AG10803 (cell line): ENCODE results near the gene UST.
A peak's percentile ranks its signal among the peaks of the same experiment; 100 is the strongest.

Experiments
- DNase-seq: peaks from one replicate; pipeline ENCODE4 v3.0.0; 2010; ENCODE audit warnings: low read depth
- H3K4me3 ChIP-seq: 2 replicates; pipeline ENCODE4 v1.5.1; 2011; ENCODE audit warnings: mild to moderate bottlenecking, low read length, control low read depth
- TF ChIP-seq, protein P1 (sequence below): conservative IDR thresholded peaks from 2 replicates; pipeline ENCODE4 v1.5.1; 2011; ENCODE audit warnings: mild to moderate bottlenecking, low read length, control low read depth, inconsistent platforms

Gene UST

DNA sequence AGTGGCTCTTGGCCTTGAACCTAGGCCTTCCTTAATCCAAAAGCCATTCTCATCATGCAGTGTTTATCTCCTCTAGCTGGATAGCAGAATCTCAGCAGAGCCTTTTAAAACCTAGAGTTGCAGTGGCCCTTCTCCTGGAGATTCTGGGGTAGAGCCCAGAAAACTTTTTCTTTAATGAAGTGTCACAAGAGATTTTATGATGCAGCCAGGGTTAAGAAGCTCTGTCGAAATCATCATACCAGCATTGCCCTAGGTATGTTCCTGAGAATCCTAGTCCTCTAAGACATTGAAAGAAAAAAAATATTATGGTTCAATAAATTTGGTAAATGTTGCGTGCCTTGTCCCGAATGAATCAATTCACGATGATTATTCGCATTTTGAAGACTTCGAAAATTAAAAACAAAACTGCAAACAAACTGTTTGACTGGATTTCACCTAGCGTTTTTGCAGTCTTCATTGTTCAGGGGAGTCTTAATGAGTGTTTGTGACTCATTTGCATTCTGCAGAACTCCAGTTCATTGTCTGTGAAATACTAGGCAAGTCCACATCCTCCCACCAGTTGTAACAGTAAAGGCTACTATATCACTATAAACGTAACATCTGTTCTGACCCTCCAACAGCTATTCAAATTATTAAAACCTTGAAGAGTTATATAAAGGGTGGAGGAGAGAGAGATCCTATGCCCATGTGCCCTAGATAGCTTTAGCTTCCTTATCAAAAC is 198.6 kb downstream of the UST start:
- TF ChIP-seq, protein P1, sequence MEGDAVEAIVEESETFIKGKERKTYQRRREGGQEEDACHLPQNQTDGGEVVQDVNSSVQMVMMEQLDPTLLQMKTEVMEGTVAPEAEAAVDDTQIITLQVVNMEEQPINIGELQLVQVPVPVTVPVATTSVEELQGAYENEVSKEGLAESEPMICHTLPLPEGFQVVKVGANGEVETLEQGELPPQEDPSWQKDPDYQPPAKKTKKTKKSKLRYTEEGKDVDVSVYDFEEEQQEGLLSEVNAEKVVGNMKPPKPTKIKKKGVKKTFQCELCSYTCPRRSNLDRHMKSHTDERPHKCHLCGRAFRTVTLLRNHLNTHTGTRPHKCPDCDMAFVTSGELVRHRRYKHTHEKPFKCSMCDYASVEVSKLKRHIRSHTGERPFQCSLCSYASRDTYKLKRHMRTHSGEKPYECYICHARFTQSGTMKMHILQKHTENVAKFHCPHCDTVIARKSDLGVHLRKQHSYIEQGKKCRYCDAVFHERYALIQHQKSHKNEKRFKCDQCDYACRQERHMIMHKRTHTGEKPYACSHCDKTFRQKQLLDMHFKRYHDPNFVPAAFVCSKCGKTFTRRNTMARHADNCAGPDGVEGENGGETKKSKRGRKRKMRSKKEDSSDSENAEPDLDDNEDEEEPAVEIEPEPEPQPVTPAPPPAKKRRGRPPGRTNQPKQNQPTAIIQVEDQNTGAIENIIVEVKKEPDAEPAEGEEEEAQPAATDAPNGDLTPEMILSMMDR: no peak
- DNase-seq: peak; percentile 65
- no peak overlapping the region for H3K4me3 ChIP-seq

DNA sequence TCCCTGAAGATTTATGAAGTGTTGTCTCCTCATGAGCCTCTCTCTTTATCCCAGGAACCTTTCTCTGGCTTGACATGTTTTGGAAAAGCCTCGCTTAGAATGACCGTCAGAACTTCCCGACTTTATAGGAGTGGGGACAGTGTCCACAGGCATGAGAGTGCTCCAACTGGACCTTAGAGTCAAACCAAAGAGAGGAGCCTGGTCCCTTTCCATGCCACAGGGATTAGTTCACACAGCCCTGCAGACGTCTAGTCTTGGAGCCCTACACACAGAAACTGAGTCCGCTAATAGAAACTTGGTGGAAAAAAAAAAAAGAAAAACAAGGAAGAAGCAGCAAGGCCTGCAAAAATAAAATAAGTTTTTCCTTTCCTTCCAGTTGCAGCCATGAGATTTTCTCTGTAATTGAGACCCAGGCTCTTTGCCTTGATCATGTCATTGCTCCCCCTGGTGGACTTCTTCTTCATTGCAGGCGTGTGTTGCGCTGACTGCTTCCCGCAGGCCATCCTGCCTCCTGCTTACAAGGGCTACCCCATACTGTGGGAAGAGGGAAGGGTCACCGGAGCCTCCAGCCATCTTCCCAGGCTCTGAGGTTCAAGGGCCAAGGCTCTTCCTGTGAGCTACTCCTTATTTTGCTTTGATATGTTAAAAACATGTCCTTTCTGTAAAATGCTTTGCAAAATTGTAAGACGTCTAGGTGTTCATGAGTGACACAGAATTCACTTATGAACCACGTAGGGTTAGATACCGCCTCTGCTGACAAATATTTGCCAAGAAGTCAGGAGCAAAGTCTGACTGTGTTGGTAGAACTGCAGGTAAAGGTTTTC is 201.0 kb downstream of the UST start:
- TF ChIP-seq, protein P1: peak; percentile 96
- H3K4me3 ChIP-seq: no peak overlapping the region
- DNase-seq: peak; percentile 78

DNA sequence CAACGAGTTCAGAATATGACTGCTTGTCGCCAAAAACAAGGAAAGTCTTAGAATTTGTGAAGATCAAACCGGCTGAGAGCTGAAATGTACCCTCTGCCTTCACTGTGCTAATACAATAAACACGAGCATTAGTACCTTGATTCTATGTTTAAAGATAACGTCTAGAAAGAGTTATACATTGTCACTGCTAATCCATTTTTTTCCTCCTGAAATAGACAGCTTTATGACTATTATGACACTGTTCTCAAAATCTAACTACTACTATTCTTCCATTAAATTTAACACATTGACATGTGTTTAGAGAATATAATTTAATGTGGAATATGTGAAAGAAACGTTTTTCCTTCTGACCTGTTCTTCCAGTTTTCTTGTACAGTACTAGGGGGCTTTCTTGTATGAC is 204.8 kb downstream of the UST start:
- no peak for DNase-seq
- TF ChIP-seq, protein P1: no peak
- no peak overlapping the region for H3K4me3 ChIP-seq

DNA sequence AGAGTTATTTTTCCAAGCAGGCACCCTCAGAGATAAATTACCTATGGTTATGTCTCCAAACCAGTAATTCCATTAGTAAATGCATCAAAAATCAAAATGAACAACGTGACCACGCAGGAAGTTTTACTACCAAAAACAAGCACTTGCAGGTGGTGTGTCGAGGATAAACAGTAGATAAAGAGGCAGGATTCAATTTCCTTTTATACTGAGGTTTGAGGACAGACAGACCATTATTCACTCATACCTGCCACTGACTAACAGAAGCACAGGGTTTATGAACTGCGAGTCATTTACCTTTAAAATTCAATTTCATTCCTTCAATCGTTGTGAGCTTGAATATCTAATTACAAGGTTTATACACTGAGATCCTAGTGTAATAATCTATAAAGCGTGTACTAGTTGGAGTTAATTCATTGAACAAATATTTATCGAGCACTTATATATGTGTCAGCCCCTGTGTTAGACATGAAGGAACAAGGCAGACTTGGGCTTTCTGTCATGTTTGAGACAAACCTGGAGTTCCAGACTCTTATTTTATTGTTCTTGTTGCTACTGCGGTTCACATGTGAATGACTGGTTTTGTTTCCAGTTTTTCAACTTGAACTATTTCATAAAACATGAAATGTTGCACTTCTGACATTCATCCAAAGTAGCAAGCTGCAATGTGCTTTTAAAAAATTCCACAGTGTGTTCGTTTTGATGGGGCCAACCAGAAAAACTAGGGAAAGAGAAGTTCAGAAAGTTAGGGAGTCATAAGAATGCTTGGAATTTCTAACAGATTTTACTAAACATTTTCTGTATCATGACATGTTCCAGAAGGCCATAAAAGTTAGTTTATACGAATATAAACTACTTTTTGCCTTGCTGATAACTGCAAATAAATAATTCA is 205.6 kb downstream of the UST start:
- no peak overlapping the region for H3K4me3 ChIP-seq
- DNase-seq: peak; percentile 89
- TF ChIP-seq, protein P1: no peak

DNA sequence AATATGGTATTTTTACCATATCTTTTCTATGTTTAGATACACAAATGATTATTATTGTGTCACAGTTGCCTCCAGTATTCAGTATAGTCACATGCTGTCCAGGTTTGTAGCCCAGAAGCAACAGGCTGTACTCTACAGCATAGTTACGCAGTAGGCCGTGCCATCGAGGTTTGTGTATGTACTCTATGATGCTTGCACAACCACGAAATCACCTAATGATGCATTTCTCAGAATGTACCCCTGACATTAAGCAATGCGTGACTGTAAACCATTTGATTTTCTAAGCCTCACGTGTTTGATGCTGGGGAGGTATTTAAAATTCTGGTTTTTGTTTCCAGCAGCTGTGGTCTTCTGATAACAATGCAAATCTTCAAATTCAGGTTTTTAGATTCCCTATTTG is 207.6 kb downstream of the UST start:
- no peak for DNase-seq
- H3K4me3 ChIP-seq: no peak overlapping the region
- TF ChIP-seq, protein P1: no peak

DNA sequence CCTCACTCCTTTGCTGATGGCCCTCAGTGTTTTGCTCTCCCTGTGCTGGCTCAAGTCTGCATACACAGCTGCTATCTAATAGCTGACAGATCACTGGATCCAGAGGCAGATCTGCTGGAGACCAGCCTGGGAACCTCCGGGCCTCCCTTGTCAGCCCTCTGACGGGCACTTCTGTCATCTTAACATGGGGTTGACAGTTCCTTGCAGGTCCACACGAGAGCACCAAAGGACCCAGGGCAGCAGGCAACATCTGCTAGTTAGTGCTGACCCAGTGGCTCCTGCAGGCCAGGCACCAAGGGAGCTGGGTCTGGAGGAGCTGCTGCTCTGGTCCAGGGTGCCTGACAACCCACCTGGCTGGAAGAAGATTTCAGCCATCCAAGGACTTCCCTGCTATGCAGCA is 208.1 kb downstream of the UST start:
- no peak overlapping the region for H3K4me3 ChIP-seq
- no peak for DNase-seq
- TF ChIP-seq, protein P1: no peak
